Right atrium auricular region (tissue), 2 donors: ENCODE measurements around the gene FKBP7. TPM values are rescaled to one million over a fixed set of nuclear protein-coding genes. Genes with fewer than 3 reads are reported as not detected.
"Not testable (repeated sequence)": the region's sequence is repeated elsewhere in the genome, so short reads cannot be mapped to it uniquely, and the experiment has no call there.

Source experiments
- DNase-seq: peaks from one replicate; pipeline ENCODE4 v3.0.0-alpha.2; 2019; ENCODE audit warnings: low spot score
- H3K27ac ChIP-seq, 2 donors: fragments of 200-600 bp; sonication (generic); 1 replicate in 1 of 2; 2 replicates in 1 of 2; pipeline ENCODE4 v1.5.1; 2016 to 2019
- H3K27me3 ChIP-seq, 2 donors: fragments of 200-600 bp; sonication (generic); one replicate each; pipeline versions ENCODE4 v1.5.1 to v1.6.0; 2017 to 2019
- H3K36me3 ChIP-seq: fragments of 200-600 bp; sonication (generic); one replicate; pipeline ENCODE4 v1.5.1; 2016
- H3K4me1 ChIP-seq, 2 donors: fragments of 200-600 bp; sonication (generic); one replicate each; pipeline versions ENCODE4 v1.5.1 to v1.6.0; 2017 to 2019
- H3K4me3 ChIP-seq, 2 donors: fragments of 200-600 bp; sonication (generic); 1 replicate in 1 of 2; 2 replicates in 1 of 2; pipeline ENCODE4 v1.5.1; 2017 to 2019; ENCODE audit warnings: mild to moderate bottlenecking in 1 of 2, moderate library complexity in 1 of 2
- H3K9me3 ChIP-seq, 2 donors: fragments of 200-600 bp; sonication (generic); one replicate each; pipeline ENCODE4 v1.5.1; 2019
- CTCF ChIP-seq, 2 donors: fragments of 200-600 bp; sonication (generic); IDR thresholded peaks; one replicate each; pipeline ENCODE4 v1.5.1; 2019; ENCODE audit warnings: antibody characterized with exemption in 2 of 2
- total RNA-seq, 2 donors: library from RNA; depleted of rRNA; stranded (reverse); fragments of >200 nt; gene quantifications; one replicate each; pipeline ENCODE4 v1.1.0, GENCODE V29; 2016

Gene FKBP7
- total RNA-seq, 2 donors from 2014 or later, result 10.8 to 13.4 TPM

DNA sequence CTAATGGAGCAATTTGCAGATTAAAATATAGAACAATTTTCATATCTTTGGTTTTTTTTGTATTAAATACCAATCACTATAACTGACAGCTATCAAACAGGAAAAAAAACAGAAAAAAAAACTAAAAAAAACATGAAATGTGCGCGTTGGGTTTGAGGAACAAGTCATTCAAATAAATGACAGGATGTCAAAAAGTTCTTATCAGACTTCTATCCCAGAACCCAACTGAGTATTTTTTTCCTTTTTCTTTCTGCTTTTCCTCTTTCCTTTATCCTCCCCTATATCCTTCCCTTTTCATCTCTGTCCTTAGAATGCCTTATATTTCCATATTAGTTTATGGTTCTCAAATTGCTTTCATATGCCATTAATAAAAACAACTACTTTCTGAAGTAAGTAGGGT, 41.7 kb downstream of the FKBP7 start:
- H3K27me3 ChIP-seq, result no peaks in the 10 kb centered on the region
- H3K4me3 ChIP-seq, result no peak overlapping the region
- TF ChIP-seq CTCF (IDR thresholded peaks at IDR 0.05), result no peak
- no peak overlapping the region for H3K27ac ChIP-seq
- H3K4me1 ChIP-seq, result no peaks in the 10 kb centered on the region
- peaks cover 93% of the 10 kb centered on the region for H3K36me3 ChIP-seq
- no peaks in the 10 kb centered on the region for H3K9me3 ChIP-seq
- no peak for DNase-seq

- Histone ChIP-seq H3K36me3 (peaks cover 50% of the 10 kb centered on the region), H3K4me3 (no peak overlapping the region), H3K27ac (no peak overlapping the region), H3K4me1 (no peaks in the 10 kb centered on the region), H3K9me3 (peaks cover 0 to 9% of the 10 kb centered on the region in 2 donors), H3K27me3 (no peaks in the 10 kb centered on the region)
- TF ChIP-seq CTCF (IDR thresholded peaks at IDR 0.05), result no peak
- no peak for DNase-seq
These were observed 49.1 kb downstream of the FKBP7 start for GRCh38 chr2:178429336-178429735.

DNA sequence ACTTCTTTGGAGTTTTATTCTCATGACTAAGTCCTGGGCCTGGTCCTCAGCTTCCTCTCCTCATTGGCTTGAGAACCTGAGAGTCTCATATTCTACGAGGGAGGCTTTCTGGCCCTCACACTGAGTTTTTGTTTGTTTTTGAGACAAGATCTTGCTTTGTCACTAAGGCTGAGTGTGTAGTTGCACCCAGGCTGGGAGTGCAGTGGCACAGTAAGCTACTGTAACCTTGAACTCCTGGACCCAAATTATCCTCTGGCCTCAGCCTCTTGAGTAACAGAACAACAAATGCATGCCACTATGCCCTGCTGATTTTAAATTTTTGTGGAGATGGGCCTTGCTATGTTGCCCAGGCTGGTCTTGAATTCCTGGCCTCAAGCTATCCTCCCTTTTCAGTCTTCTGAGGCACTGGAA, 50.0 kb downstream of the FKBP7 start:
- TF ChIP-seq CTCF (IDR thresholded peaks at IDR 0.05), result no peak
- H3K36me3 ChIP-seq, result peaks cover 40% of the 10 kb centered on the region
- peaks cover 0 to 9% of the 10 kb centered on the region in 2 donors for H3K9me3 ChIP-seq
- H3K4me3 ChIP-seq, result no peak overlapping the region
- no peak overlapping the region for H3K27ac ChIP-seq
- no peak for DNase-seq
- H3K4me1 ChIP-seq, result no peaks in the 10 kb centered on the region
- no peaks in the 10 kb centered on the region for H3K27me3 ChIP-seq

DNA sequence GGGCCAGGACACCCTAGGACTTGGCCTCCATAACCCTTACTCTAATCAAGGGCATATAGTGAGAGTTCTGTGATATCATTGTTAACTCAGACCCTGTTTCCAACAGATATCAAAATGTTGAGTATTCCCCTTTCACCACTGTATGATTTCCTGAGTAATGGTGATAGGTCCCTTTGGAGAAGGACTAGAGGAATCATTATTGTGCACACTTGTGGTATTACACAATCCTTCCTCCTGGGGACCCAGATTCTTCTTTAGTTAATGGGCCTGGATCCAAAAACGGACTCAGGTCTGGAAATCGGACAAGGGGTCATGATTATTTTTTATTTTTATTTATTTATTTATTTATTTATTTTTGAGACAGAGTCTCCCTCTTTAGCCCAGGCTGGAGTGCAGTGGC, 50.9 kb downstream of the FKBP7 start:
- no peak overlapping the region for H3K27ac ChIP-seq
- peaks cover 31% of the 10 kb centered on the region for H3K36me3 ChIP-seq
- TF ChIP-seq CTCF (IDR thresholded peaks at IDR 0.05), result no peak
- H3K4me1 ChIP-seq, result no peaks in the 10 kb centered on the region
- peaks cover 0 to 9% of the 10 kb centered on the region in 2 donors for H3K9me3 ChIP-seq
- H3K27me3 ChIP-seq, result no peaks in the 10 kb centered on the region
- no peak for DNase-seq
- no peak overlapping the region for H3K4me3 ChIP-seq

DNA sequence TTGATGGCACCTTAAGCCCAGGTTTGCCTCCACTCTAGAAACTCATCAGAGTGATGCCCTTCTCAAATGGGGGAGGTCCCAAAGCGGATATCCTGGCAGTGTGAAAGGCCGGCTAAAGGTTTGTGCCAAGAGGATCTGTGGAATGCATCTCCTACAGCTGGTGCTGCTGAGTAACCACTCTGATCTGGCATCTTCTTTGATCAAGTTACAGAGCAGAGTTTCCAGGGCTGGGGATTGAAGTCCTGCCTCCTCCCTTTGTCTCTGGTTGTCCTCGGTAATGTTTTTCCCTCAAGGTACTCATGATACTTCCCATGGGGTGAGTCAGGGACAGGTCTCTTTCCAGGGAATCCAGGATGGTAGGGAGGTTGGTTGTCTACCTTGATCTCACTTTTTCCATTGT, 52.0 kb downstream of the FKBP7 start:
- TF ChIP-seq CTCF (IDR thresholded peaks at IDR 0.05), result no peak
- Histone ChIP-seq H3K4me3 (no peak overlapping the region), H3K27ac (no peak overlapping the region), H3K36me3 (peaks cover 20% of the 10 kb centered on the region), H3K4me1 (no peaks in the 10 kb centered on the region), H3K9me3 (peaks cover 0 to 9% of the 10 kb centered on the region in 2 donors), H3K27me3 (no peaks in the 10 kb centered on the region)
- DNase-seq, result no peak

DNA sequence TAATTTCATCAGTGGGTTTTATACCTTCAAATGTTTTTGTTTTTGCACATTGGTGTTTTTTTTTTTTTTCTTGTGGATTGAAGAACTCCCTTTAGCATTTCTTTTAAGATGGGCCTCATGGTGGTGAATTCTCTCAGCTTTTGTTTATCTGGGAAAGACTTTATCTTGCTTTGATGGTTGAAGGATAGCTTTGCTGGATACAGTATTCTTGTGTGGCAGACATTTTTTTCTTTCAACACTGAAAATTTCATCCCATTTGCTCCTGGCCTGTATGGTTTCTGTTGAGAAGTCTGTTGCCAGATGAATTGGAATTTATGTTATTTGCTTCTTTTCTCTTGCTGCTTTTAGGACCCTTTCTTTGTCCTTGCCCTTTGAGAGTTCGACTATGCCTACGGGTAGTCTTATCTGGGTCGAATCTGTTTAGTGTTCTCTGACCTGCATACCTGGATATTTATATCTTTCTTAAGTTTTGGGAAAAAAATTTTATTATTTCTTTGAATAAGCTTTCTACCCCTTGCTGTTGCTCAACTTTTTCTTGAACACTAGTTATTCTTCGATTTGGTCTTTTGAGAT, 53.1 kb downstream of the FKBP7 start:
- TF ChIP-seq CTCF (IDR thresholded peaks at IDR 0.05), result no peak
- Histone ChIP-seq H3K27me3 (no peaks in the 10 kb centered on the region), H3K36me3 (peaks cover 12% of the 10 kb centered on the region), H3K27ac (no peak overlapping the region), H3K9me3 (peaks cover 0 to 9% of the 10 kb centered on the region in 2 donors), H3K4me1 (no peaks in the 10 kb centered on the region), H3K4me3 (no peak overlapping the region)
- no peak for DNase-seq

DNA sequence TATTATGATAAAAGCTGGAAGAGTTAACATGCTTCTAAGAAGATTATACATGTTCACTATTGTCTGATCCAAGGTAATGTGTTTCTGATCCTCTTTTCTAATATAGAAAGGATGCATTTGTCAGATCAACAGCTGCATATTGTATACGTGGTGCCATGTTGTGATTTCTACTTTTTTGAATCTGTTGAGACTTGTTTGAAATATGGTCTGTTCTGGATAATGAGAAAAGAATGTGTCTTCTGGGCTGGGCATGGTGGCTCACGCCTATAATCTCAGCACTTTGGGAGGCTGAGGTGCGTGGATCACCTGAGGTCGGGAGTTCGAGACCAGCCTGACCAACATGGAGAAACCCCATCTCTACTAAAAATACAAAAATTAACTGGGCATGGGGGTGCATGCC, 54.7 kb downstream of the FKBP7 start:
- H3K4me3 ChIP-seq, H3K27ac ChIP-seq, DNase-seq, H3K27me3 ChIP-seq, H3K4me1 ChIP-seq, H3K36me3 ChIP-seq, H3K9me3 ChIP-seq: not testable (repeated sequence)
